ENCODE measurements around the gene SNORC.

SNORC gene

DNA sequence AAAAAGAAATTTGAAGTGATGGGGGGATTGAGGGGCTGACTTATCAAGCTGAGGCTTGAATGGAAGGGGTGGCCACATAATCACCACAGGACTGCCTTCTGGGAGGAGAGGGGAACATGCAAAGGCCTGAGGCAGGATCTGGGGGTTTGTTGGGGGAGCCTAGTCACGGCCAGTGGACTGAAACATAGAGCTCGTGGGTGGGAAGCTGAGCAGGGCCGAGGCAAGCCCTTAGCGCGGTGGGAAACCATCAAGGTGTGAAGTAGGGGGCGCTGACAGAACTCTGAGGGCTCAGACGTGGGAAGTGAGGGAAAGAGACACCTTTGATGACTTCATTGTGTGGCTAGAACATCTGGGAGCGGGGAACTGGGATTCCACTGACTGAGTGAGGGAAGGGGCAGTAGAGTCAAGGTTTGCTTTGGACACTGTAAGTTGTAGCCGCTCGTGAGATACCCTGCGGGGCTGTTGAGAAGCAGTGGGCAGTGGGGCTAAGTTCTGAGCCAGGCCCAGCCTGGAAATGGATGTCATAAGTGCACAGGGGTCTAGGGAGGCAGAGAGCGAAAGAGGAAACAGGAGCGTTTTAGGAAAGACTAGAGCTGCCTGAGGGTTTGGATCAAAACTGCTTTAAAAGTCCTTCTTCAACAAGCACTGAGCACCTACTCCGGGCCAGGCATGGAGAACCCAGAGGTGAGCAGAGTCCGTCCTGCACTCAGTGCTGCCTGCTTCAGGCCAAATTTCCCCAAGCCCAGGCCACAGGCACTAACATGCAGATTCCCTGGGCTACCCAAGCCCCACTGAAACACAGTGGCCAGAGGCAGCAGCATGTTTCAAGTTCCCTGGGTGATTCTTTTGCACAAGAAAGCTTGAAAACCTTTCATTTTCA is 686 bp upstream of the SNORC start:
- Histone ChIP-seq H3K27ac (ENCODE audit: low read depth, low read length) (no peak overlapping the region), H3K9me3 (ENCODE audit: control insufficient read depth, insufficient read depth, low read length) (no peaks in the 10 kb centered on the region), H3K27me3 (ENCODE audit: control insufficient read depth, insufficient read depth, low read length) (no peaks in the 10 kb centered on the region), H3K36me3 (ENCODE audit: control insufficient read depth, insufficient read depth, low read length) (no peaks in the 10 kb centered on the region), H3K4me1 (ENCODE audit: control insufficient read depth, insufficient read depth, low read length) (no peaks in the 10 kb centered on the region), H3K4me3 (ENCODE audit: low read depth, low read length) (no peak overlapping the region), H3K9ac (ENCODE audit: low read depth, low read length) (no peak overlapping the region)

DNA sequence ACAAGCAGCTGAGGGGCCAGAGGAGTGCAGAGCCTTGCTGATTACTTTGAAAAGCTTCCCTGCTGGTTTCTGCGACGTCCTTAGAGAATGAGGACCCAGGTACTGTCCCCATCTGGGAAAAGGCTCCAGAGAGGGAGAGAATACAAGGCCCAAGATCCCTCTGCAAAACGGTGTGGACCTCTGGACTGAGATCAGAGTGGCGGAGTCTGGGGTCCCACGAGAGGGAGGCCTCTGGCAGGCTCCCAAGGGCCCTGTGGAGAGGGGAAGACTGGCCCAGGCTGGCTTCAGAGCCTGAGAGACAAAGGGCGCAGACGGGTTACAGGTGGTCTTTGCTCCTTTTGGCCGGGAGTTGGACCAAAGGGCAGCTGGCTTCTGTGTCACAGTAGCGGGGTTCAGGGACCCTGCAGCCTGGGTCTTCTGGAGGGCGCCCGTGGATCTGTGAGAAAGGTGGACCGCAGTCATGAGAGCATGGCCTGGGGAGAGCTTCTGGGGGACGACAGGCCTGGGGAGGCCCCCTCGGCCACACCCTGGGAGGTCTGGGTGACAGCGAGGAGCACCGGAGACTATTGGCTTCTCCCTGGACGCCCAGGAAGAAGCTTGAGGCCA is 805 bp downstream of the SNORC start:
- Histone ChIP-seq H3K4me3 (ENCODE audit: low read depth, low read length) (no peak overlapping the region), H3K36me3 (ENCODE audit: control insufficient read depth, insufficient read depth, low read length) (no peaks in the 10 kb centered on the region), H3K9ac (ENCODE audit: low read depth, low read length) (no peak overlapping the region), H3K9me3 (ENCODE audit: control insufficient read depth, insufficient read depth, low read length) (no peaks in the 10 kb centered on the region), H3K27ac (ENCODE audit: low read depth, low read length) (no peak overlapping the region), H3K27me3 (ENCODE audit: control insufficient read depth, insufficient read depth, low read length) (peaks cover 6% of the 10 kb centered on the region), H3K4me1 (ENCODE audit: control insufficient read depth, insufficient read depth, low read length) (no peaks in the 10 kb centered on the region)

DNA sequence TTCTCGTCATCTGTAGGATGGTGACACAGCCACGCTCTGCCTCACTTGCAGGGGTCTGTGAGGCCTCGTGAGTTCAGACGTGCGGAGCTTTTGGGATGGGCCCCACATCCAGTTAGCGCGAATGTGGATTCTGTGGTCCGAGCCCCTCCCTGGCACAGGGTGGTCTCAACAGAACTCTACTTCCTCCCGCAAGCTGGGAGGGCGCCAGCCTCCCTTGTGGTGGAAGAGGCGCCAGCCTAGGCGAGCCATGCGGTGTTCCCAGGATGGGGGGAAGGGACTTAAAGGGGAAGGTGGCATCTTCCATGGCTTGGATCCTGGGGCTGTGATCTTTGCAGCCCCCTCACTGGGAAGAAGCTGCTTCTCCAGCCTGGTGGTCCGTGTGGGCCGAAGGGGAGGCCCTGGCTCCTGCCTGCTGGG is 1.4 kb downstream of the SNORC start:
- no peak overlapping the region for H3K27ac ChIP-seq (ENCODE audit: low read depth, low read length)
- no peaks in the 10 kb centered on the region for H3K9me3 ChIP-seq (ENCODE audit: control insufficient read depth, insufficient read depth, low read length)
- H3K27me3 ChIP-seq (ENCODE audit: control insufficient read depth, insufficient read depth, low read length) = peaks cover 10% of the 10 kb centered on the region
- H3K4me1 ChIP-seq (ENCODE audit: control insufficient read depth, insufficient read depth, low read length) = no peaks in the 10 kb centered on the region
- no peak overlapping the region for H3K9ac ChIP-seq (ENCODE audit: low read depth, low read length)
- no peak overlapping the region for H3K4me3 ChIP-seq (ENCODE audit: low read depth, low read length)
- H3K36me3 ChIP-seq (ENCODE audit: control insufficient read depth, insufficient read depth, low read length) = no peaks in the 10 kb centered on the region

DNA sequence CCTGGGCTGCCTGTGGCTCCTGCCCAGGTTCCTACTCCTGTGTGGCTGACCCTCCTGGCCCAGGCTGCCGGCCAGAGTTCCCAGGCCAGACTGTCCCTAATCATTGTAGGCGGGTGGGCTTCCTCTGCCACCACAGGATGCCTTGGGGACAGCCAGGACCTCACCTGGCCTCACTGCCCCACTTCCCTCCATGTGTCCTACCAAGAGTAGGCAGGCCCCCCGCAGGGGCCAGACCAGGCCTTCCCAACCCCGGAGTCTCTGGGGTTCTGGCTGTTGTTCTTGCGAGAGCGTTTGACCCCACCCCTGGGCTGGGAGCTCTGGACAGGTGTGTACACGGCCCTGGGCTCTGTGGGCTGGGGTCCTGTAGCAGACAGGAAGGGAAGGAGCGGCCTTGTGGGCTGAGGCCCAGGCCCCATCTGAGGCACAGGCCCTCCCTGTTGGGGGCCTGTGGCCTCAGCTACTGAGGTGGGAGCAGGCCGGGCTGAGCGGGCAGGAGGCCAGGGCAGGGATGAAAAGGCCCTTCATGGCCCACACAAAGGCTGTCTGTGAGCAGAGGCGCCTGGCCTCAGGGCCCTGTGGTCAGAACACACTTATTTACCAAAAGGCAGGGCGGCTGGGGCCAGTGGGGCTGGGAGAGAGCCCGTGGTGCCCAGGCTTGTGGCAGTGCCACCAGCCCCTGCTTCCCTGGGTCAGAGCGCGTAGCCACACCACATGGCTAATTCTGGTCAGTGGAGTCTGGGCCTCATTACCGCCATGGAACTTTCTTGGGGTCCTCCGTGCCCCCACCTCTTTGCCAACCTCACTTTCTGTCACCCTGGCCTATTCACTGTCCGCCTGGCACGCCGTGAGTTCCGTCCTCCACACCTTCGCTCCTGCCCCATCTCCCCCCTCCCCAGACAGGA is 2.0 kb downstream of the SNORC start:
- no peak overlapping the region for H3K4me3 ChIP-seq (ENCODE audit: low read depth, low read length)
- no peaks in the 10 kb centered on the region for H3K9me3 ChIP-seq (ENCODE audit: control insufficient read depth, insufficient read depth, low read length)
- no peaks in the 10 kb centered on the region for H3K36me3 ChIP-seq (ENCODE audit: control insufficient read depth, insufficient read depth, low read length)
- H3K27ac ChIP-seq (ENCODE audit: low read depth, low read length) = no peak overlapping the region
- no peaks in the 10 kb centered on the region for H3K4me1 ChIP-seq (ENCODE audit: control insufficient read depth, insufficient read depth, low read length)
- no peak overlapping the region for H3K9ac ChIP-seq (ENCODE audit: low read depth, low read length)
- peaks cover 16% of the 10 kb centered on the region for H3K27me3 ChIP-seq (ENCODE audit: control insufficient read depth, insufficient read depth, low read length)

DNA sequence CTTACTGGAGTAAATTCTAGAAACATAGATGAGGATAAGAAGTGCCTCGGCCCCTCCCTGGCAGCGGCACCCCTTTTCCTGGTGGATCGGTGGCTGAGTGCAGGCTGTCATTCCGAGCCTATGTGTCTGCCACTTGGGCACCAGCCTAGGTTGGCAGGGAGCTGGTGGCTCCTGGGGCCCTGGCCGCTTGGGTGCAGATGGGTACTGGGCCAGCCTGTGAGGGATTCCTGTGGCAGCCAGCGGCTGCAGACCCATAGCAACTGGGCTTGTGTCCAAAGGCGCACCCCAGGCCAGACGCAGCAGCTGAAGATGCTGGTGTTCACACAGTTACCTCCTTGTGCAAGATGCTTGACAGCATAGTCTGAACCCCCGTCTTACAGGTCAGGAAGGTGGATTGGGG is 2.8 kb downstream of the SNORC start:
- H3K9me3 ChIP-seq (ENCODE audit: control insufficient read depth, insufficient read depth, low read length) = no peaks in the 10 kb centered on the region
- no peak overlapping the region for H3K9ac ChIP-seq (ENCODE audit: low read depth, low read length)
- no peak overlapping the region for H3K4me3 ChIP-seq (ENCODE audit: low read depth, low read length)
- no peaks in the 10 kb centered on the region for H3K4me1 ChIP-seq (ENCODE audit: control insufficient read depth, insufficient read depth, low read length)
- H3K27ac ChIP-seq (ENCODE audit: low read depth, low read length) = no peak overlapping the region
- peaks cover 24% of the 10 kb centered on the region for H3K27me3 ChIP-seq (ENCODE audit: control insufficient read depth, insufficient read depth, low read length)
- no peaks in the 10 kb centered on the region for H3K36me3 ChIP-seq (ENCODE audit: control insufficient read depth, insufficient read depth, low read length)

DNA sequence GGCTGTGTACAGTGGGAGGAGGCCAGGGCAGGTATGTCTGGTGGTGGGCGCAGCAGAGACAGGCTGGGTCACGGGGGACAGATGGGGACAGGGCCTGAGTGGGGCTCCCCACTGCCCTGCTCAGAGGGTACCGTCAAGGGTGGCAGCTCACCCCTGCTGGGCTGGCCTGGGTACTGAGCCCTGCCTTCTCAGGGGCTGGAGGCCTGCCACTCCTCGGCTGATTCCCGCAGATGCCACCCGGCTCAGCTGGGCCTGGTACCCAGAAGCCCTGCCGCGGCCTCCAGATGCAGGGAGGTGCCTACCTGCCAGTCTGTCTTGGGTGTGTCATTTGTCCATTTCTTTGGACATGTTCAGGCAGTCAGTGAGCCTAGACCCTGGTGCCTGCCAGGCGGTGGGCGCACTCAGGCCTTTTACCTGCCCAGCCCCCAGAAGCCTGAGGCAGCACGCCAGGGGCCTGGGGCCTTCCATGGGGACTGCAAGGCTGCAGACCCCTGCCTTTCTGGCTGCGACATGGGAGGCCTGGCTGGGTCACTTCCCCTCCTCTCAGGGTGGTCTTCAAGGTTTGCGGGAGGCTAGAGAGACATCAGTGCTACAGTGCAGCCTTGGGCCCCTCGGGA is 3.3 kb downstream of the SNORC start:
- no peak overlapping the region for H3K4me3 ChIP-seq (ENCODE audit: low read depth, low read length)
- no peaks in the 10 kb centered on the region for H3K9me3 ChIP-seq (ENCODE audit: control insufficient read depth, insufficient read depth, low read length)
- H3K4me1 ChIP-seq (ENCODE audit: control insufficient read depth, insufficient read depth, low read length) = no peaks in the 10 kb centered on the region
- H3K27me3 ChIP-seq (ENCODE audit: control insufficient read depth, insufficient read depth, low read length) = peaks cover 29% of the 10 kb centered on the region
- no peaks in the 10 kb centered on the region for H3K36me3 ChIP-seq (ENCODE audit: control insufficient read depth, insufficient read depth, low read length)
- no peak overlapping the region for H3K9ac ChIP-seq (ENCODE audit: low read depth, low read length)
- H3K27ac ChIP-seq (ENCODE audit: low read depth, low read length) = no peak overlapping the region

DNA sequence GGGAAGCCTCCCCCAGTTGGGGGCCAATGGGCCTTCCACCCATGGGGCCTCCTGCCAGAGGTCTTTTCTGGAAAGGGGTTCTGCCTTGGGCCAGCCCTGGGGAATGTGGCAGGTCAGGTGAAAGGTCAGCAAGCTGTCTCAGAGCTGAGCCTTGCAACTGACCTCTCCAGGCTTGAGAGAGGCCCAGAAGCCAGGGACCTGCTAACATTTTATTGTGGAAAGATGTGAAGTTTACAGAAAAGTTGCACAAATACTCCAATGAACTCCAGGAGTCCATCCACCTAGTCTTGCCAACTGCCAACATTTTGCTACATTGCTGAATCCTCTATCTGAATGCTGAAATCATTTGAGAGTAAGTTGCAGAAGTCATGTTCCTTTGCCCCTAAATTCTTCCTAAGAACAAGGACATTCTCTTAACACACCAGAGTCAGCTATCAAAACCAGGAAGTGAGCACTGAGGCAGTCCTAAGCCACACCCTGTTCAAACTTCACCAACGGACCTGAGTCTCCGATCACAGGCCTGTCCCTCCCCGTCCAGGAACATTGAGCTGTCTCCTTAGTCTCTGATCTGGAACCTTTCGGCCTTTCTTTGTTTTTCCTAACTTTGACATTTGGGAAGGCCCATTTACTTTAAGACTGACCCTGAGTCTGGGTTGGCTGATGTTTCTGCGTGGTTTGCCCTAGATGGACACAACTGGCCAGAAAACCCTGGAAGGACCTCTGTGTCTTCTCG is 4.0 kb downstream of the SNORC start:
- H3K9ac ChIP-seq (ENCODE audit: low read depth, low read length) = no peak overlapping the region

DNA sequence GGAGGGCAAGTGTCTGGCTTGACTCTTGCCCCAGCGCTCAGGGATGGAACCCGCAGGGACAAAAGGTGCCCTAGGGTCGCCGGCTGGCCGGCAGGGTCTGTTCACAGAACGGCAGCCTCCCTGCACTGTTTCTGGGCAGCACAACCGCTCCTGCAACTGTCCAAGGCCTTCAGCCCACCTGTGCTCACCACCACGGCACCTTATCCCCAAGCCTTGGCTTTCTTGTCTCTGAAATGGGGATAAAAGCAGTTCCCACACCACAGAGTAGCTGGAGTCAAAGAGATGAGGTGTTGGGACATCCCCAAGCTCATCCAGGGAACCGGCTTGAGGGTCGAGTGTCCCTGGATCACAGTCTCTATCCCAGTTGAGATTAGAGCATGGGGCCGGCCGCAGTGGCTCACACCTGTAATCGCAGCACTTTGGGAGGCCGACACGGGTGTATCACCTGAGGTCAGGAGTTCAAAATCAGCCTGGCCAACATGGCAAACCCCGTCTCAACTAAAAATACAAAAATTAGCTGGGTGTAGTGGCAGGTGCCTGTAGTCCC is 4.7 kb downstream of the SNORC start:
- Histone ChIP-seq H3K27ac (ENCODE audit: low read depth, low read length) (no peak overlapping the region), H3K4me1 (ENCODE audit: control insufficient read depth, insufficient read depth, low read length) (no peaks in the 10 kb centered on the region), H3K4me3 (ENCODE audit: low read depth, low read length) (no peak overlapping the region), H3K27me3 (ENCODE audit: control insufficient read depth, insufficient read depth, low read length) (peaks cover 31% of the 10 kb centered on the region), H3K9ac (ENCODE audit: low read depth, low read length) (no peak overlapping the region), H3K9me3 (ENCODE audit: control insufficient read depth, insufficient read depth, low read length) (no peaks in the 10 kb centered on the region), H3K36me3 (ENCODE audit: control insufficient read depth, insufficient read depth, low read length) (no peaks in the 10 kb centered on the region)

More for the DNA sequence above, 4.0 kb downstream of the SNORC start:
- no peaks in the 10 kb centered on the region for H3K9me3 ChIP-seq (ENCODE audit: control insufficient read depth, insufficient read depth, low read length)
- H3K27ac ChIP-seq (ENCODE audit: low read depth, low read length) = no peak overlapping the region
- H3K4me3 ChIP-seq (ENCODE audit: low read depth, low read length) = no peak overlapping the region
- H3K4me1 ChIP-seq (ENCODE audit: control insufficient read depth, insufficient read depth, low read length) = no peaks in the 10 kb centered on the region
- no peaks in the 10 kb centered on the region for H3K36me3 ChIP-seq (ENCODE audit: control insufficient read depth, insufficient read depth, low read length)
- peaks cover 31% of the 10 kb centered on the region for H3K27me3 ChIP-seq (ENCODE audit: control insufficient read depth, insufficient read depth, low read length)

DNA sequence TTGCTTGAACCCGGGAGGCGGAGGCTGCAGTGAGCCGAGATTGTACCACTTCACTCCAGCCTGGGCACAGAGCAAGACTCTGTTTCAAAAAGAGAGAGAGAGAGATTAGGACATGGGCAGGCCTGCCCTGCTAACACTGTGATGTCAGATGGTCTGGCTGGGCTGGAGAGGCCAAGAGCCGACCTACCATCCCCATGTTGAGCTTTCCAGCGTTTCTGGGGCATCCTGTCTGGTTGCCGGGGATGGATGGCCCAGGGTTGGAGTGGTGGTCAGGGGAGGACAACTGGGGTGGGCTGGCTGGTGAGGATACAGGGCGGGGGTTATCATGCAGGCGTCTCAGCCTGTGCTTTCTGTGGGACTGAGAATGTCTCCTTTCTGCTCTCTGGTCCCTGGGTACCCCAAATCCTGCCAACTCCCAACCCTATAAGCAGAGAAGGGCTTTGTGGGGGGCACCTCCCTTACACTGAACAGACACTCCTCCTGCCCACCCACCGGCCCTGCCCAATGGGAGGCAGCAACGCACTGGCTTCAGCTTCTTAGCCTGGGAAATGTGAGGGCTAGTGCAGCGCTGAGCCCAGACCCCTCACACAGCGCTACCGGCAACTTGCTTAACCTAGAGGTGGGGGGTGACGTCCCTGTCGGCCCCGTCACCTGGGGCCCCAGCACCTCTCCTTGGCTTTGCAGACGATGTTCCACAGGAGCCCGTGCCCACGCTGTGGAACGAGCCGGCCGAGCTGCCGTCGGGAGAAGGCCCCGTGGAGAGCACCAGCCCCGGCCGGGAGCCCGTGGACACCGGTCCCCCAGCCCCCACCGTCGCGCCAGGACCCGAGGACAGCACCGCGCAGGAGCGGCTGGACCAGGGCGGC is 5.4 kb downstream of the SNORC start:
- Histone ChIP-seq H3K27ac (ENCODE audit: low read depth, low read length) (no peak overlapping the region), H3K4me1 (ENCODE audit: control insufficient read depth, insufficient read depth, low read length) (no peaks in the 10 kb centered on the region), H3K9ac (ENCODE audit: low read depth, low read length) (no peak overlapping the region), H3K4me3 (ENCODE audit: low read depth, low read length) (peak overlapping the region; percentile 56), H3K27me3 (ENCODE audit: control insufficient read depth, insufficient read depth, low read length) (peaks cover 31% of the 10 kb centered on the region), H3K9me3 (ENCODE audit: control insufficient read depth, insufficient read depth, low read length) (no peaks in the 10 kb centered on the region), H3K36me3 (ENCODE audit: control insufficient read depth, insufficient read depth, low read length) (no peaks in the 10 kb centered on the region)
